SK-N-MC (cell line): ENCODE data around the gene LCN9.

Experiments used
- DNase-seq: peaks from one replicate; pipeline ENCODE4 v3.0.0-alpha.2; 2011; ENCODE audit warnings: low read depth, low spot score
- H3K27ac ChIP-seq: fragments of 200-600 bp; sonication (generic); 2 replicates; pipeline ENCODE4 v1.5.1; 2016; ENCODE audit warnings: mixed run types
- H3K36me3 ChIP-seq: fragments of 200-600 bp; sonication (generic); 2 replicates; pipeline ENCODE4 v1.6.1; 2017; ENCODE audit warnings: antibody characterized with exemption, low read length, mixed read lengths; ENCODE audit not compliant: insufficient read depth
- H3K4me3 ChIP-seq: fragments of 200-600 bp; sonication (generic); 2 replicates; pipeline ENCODE4 v1.5.1; 2016
- H3K9ac ChIP-seq: fragments of 200-600 bp; sonication (generic); 2 replicates; pipeline ENCODE4 v1.8.0; 2017; ENCODE audit warnings: mixed run types, mixed read lengths; ENCODE audit not compliant: insufficient read length
- H3K9me3 ChIP-seq: fragments of 200-600 bp; sonication (generic); 2 replicates; pipeline ENCODE4 v1.6.1; 2017; ENCODE audit warnings: low read depth, mild to moderate bottlenecking, antibody characterized with exemption, low read length, moderate library complexity, mixed read lengths
- EZH2 ChIP-seq: fragments of 200-600 bp; sonication (generic); IDR thresholded peaks from one replicate; pipeline ENCODE4 v1.6.1; 2017; ENCODE audit warnings: antibody characterized with exemption
- FOXP2 ChIP-seq: optimal IDR thresholded peaks from 2 replicates; pipeline ENCODE3; 2011; ENCODE audit warnings: mild to moderate bottlenecking, moderate library complexity; ENCODE audit not compliant: insufficient read depth; ENCODE audit errors: extremely low read length, control extremely low read depth
- POLR2AphosphoS5 ChIP-seq: IDR thresholded peaks from 2 replicates; pipeline ENCODE4 v1.6.1; 2012; ENCODE audit warnings: mild to moderate bottlenecking, low read depth, low read length, borderline replicate concordance

The LCN9 gene

GRCh38 chr9:135662758-135663450 lies at the start of gene LCN9:
Gene LCN9, plus strand, starts transcription at chr9:135663309. Its CDS starts 13 bp downstream, at chr9:135663322.
- no peaks in the 10 kb centered on the region for H3K36me3 ChIP-seq
- no peaks in the 10 kb centered on the region for H3K9me3 ChIP-seq
- H3K4me3 ChIP-seq = no peak within 1 kb of the TSS
- no peak for TF ChIP-seq EZH2
- TF ChIP-seq POLR2AphosphoS5 = no peak
- TF ChIP-seq FOXP2 = no peak
- no peak for DNase-seq
- no peak within 1 kb of the TSS for H3K27ac ChIP-seq
- no peak within 1 kb of the TSS for H3K9ac ChIP-seq

DNA sequence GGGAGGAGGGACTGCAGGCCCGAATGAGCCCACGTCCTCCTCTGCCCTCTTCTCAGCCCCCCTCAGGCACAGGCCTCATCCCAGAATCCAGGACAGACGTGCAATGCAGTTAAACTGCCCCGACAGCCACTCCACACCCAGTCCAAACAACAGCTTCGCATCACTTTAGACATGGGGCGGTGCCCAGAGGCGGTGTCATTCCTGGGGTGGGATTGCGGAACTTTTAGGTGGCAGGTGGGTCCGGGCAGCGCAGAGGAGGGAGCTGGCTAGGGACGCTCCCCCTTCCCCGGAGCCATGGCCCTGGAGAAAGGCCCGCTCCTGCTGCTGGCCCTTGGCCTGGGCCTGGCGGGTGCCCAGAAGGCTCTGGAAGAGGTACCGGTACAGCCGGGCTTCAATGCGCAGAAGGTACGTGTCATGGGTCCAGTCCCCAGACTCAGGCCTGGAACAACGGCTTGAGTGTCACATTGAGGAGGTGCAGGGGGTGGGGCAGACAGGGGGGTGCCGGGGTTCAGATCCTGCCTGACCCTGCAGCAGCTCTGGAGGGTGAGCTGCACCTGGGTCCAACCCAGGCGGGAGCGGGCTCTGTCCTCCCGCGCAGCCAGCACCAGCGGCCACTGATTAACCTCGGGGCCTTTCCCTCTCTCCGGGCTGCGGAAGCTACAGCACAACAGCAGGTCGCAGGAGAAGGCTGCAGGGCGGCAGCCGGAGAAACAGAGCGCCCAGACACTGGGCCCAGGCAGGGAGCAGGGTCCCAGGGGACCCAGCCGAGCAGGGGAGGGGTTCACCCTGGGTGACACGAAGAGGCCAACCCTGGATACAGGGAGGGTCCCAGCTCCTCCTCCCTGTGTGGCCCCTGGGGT lies 48.9 kb upstream of the LCN9 start:
- Histone ChIP-seq H3K27ac (no peak overlapping the region), H3K36me3 (no peaks in the 10 kb centered on the region), H3K4me3 (no peak overlapping the region), H3K9me3 (no peaks in the 10 kb centered on the region), H3K9ac (no peak overlapping the region)
- no peak for TF ChIP-seq FOXP2
- TF ChIP-seq EZH2 = no peak
- no peak for TF ChIP-seq POLR2AphosphoS5
- no peak for DNase-seq

DNA sequence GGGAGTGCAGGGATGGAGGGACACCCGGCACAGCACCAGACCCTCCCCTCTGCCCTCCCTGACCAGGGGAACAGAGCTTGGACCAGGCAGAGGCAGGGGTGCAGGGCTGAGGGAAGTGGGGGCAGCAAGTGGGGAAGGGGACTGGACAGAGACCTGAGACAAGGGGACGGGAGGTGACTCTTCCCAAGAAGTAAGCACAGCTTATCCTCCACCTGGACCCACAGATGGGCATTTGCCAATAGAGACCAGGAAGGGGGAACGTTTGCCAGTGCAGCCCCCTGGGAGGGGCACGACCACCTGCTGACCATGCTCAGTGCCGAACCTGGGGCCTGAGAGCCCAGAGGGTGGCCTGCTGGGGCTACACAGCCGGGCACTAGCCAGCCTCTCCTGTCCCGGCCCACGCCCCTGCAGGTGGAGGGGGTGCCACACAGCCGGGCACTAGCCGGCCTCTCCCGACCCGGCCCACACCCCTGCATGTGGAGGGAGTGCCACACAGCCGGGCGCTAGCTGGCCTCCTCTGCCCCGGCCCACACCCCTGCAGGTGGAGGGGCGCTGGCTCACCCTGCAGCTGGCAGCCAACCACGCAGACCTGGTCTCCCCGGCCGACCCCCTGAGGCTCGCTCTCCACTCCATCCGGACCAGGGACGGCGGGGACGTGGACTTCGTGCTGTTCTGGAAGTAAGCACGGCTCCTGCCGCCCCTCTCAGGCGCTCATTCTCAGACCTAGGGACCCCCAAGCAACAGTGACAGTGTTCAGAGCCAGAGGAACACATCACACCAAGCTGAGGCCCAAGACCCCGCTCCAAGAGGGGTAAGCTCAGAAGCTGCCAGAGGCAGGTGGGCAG lies 48.1 kb upstream of the LCN9 start:
- Histone ChIP-seq H3K27ac (no peak overlapping the region), H3K36me3 (no peaks in the 10 kb centered on the region), H3K4me3 (no peak overlapping the region), H3K9me3 (no peaks in the 10 kb centered on the region), H3K9ac (no peak overlapping the region)
- TF ChIP-seq POLR2AphosphoS5 (no peak), EZH2 (peak; percentile 26)
- no peak for DNase-seq

DNA sequence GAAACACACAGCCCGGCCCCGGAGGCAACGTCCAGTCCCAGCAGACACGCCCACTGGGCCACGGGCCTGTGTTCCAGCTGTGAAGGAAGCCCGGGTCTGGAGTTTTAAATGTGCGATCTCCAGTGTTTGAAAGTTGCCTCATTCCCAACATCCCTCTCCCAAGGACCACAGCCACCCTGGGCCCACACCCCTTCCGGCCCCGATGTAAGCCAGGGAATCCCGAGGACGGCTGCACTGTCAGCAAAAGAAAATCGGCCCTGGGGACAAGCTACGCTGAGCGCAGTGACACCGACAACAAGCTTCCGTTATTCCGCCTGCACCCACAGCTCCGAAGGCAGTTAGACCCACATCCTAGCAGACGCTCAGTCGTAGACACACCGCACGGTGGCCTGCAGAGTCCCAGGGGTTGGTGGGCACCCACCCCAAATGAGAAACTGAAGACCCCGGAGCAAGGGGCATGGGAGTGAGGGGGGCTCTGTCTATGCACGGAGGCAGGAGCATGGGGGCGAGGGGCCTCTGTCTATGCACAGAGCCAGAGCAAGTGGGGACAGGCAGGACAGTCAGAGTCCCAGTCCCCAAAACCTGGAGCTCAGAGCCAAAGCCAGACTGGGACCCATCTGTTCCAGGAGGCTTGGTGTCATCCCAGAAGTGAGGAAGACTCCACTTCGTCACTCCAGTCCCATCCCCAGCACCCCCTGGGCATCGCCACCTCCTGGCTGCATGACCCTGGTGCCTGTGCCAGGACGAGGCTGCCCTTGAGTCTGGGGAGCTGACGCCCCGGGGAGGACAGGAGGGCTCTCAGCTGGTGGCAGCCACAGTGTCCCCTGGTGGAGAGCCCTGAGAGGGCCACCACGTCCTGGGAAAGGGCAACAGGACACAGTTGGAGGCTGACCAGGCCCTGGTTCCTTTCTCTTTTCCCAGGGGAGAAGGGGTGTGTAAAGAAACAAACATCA lies 47.2 kb upstream of the LCN9 start:
- Histone ChIP-seq H3K27ac (no peak overlapping the region), H3K4me3 (no peak overlapping the region), H3K9me3 (no peaks in the 10 kb centered on the region), H3K9ac (no peak overlapping the region), H3K36me3 (no peaks in the 10 kb centered on the region)
- no peak for DNase-seq
- TF ChIP-seq FOXP2 = no peak
- no peak for TF ChIP-seq POLR2AphosphoS5
- no peak for TF ChIP-seq EZH2

DNA sequence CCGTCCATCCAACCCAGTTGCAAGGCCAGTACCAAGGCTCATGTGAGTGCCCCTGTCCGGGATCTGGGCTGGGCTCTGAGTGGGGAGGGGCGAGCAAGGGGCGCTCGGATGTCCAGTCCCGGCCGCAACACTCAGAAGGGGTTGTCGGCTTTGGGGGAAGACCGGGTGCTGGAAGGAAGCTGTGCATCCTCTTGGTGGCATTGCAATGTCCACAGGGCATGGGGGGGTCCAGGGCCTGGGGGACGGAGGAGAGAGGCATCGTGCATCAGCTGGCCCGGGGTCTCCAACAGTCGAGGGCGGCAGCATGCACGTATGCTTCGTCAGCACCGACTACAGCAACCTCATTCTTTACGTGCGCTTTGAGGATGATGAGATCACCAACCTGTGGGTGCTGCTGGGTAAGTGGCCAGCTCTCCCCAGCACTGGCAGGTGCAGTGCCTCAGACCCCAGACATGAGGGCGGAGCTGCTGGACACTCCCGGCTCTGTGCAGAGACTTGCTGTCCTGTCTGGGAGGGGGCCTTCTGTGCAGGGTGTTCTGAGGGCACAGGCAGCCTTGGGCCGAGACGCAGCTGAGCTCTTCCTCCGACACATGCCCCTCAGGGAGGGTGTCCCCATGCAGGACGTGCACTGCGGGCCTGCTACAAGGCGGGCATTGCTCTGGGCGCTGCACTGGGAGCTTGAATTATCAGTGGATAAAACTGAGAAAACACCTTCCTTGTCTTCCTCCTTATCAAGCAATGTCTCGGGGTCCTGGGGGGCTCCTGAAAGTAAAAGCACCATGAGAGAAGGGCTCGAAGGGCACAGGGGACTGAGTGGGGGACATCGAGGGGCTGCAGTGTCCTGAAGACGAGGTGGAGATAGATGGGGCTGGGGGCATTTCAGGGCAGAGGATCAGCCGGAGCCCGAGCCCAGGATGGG lies 46.2 kb upstream of the LCN9 start:
- Histone ChIP-seq H3K4me3 (no peak overlapping the region), H3K9ac (no peak overlapping the region), H3K9me3 (no peaks in the 10 kb centered on the region), H3K27ac (no peak overlapping the region), H3K36me3 (no peaks in the 10 kb centered on the region)
- DNase-seq = no peak
- TF ChIP-seq EZH2 (no peak), POLR2AphosphoS5 (no peak), FOXP2 (no peak)

GRCh38 chr9:135617538-135617900 lies 45.6 kb upstream of the LCN9 start:
- TF ChIP-seq FOXP2 = no peak
- no peak for TF ChIP-seq EZH2
- TF ChIP-seq POLR2AphosphoS5 = no peak
- H3K9ac ChIP-seq = no peak overlapping the region
- no peak overlapping the region for H3K27ac ChIP-seq
- no peaks in the 10 kb centered on the region for H3K9me3 ChIP-seq
- H3K36me3 ChIP-seq = no peaks in the 10 kb centered on the region
- H3K4me3 ChIP-seq = no peak overlapping the region
- DNase-seq = no peak

DNA sequence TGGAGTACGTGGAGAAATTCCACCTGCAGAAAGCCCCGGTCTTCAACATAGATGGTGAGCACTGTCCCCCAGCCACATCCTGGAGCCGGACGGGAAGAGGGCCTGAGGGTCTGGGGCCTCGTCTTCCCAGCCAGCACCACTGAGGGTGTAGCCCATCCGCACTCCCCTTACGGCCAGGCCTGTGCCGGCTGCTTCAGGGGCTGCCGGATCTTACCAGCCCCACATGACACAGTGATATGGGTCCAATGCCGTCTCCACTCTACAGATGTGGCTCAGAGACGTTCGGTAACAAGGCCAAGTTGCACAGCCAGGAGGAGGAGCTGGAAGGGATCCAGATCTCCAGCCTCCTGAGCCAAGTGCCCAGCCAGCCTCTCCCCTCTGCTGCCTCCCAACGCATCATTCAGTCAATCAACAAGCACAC lies 45.1 kb upstream of the LCN9 start:
- Histone ChIP-seq H3K9ac (no peak overlapping the region), H3K9me3 (no peaks in the 10 kb centered on the region), H3K27ac (no peak overlapping the region), H3K36me3 (no peaks in the 10 kb centered on the region), H3K4me3 (no peak overlapping the region)
- DNase-seq = no peak
- TF ChIP-seq EZH2 (no peak), FOXP2 (no peak), POLR2AphosphoS5 (no peak)
